OCI-LY7 (cell line): Measurements from ENCODE around the gene SLC9C2. TPM values are rescaled to one million over a fixed set of nuclear protein-coding genes. Genes with fewer than 3 reads are reported as not detected.
"Not testable (repeated sequence)": the region's sequence is repeated elsewhere in the genome, so short reads cannot be mapped to it uniquely, and the experiment has no call there.

ENCODE experiments used
- BruUV-seq: library from RNA; stranded (reverse); fragments of 400-500 nt; replicated peaks from 2 replicates; lab custom pipeline; 2021; lab: Mats Ljungman, UMichigan
- CTCF ChIA-PET: fragments of 300-600 bp; sonication (Branson Sonifier 250); formaldehyde crosslinking; loops from one replicate; lab custom pipeline; 2022; ENCODE audit warnings: antibody characterized with exemption; ENCODE audit not compliant: unreplicated experiment; lab: Charles Lee
- POLR2A ChIA-PET: fragments of 300-600 bp; sonication (Branson Sonifier 250); formaldehyde crosslinking; loops from one replicate; lab custom pipeline; 2022; ENCODE audit warnings: antibody characterized with exemption; lab: Charles Lee
- DNase-seq: peaks from one replicate; pipeline ENCODE4 v3.0.0-alpha.2; 2015; ENCODE audit warnings: low spot score
- H2AFZ ChIP-seq: fragments of 200-600 bp; sonication (generic), shearing (Covaris generic); 2 replicates; pipeline ENCODE4 v1.6.1; 2014; ENCODE audit warnings: mild to moderate bottlenecking, antibody characterized with exemption, low read length, moderate library complexity
- H3K27ac ChIP-seq: fragments of 200-600 bp; sonication (generic); 2 replicates; pipeline ENCODE4 v1.5.1; 2014; ENCODE audit warnings: mixed run types, low read depth, mild to moderate bottlenecking, moderate library complexity, low read length, inconsistent platforms; ENCODE audit not compliant: poor library complexity, severe bottlenecking
- H3K36me3 ChIP-seq: fragments of 200-600 bp; sonication (generic); 2 replicates; pipeline ENCODE4 v1.6.1; 2014; ENCODE audit warnings: mild to moderate bottlenecking, antibody characterized with exemption, low read length, moderate library complexity, mixed read lengths; ENCODE audit not compliant: insufficient read depth
- H3K4me1 ChIP-seq: fragments of 200-600 bp; sonication (generic); 2 replicates; pipeline ENCODE4 v1.5.1; 2014; ENCODE audit warnings: mild to moderate bottlenecking, low read length; ENCODE audit not compliant: insufficient read depth, poor library complexity, severe bottlenecking
- H3K4me2 ChIP-seq: fragments of 200-600 bp; sonication (generic); 2 replicates; pipeline ENCODE4 v1.6.1; 2014; ENCODE audit warnings: mild to moderate bottlenecking, low read length
- H3K4me3 ChIP-seq: fragments of 200-600 bp; sonication (generic); 2 replicates; pipeline ENCODE4 v1.5.1; 2014; ENCODE audit warnings: mild to moderate bottlenecking, low read depth, low read length; ENCODE audit not compliant: poor library complexity, severe bottlenecking
- H3K79me2 ChIP-seq: fragments of 200-600 bp; sonication (generic); 2 replicates; pipeline ENCODE4 v1.6.1; 2016; ENCODE audit warnings: low read depth, mild to moderate bottlenecking, low read length, moderate library complexity, mixed read lengths; ENCODE audit not compliant: insufficient read depth
- H3K9me2 ChIP-seq: fragments of 200-600 bp; sonication (generic); 2 replicates; pipeline ENCODE4 v1.6.1; 2016; ENCODE audit warnings: mild to moderate bottlenecking, low read length, mixed read lengths; ENCODE audit not compliant: insufficient read depth
- H3K9me3 ChIP-seq: fragments of 200-600 bp; sonication (generic); 2 replicates; pipeline ENCODE4 v1.6.1; 2014; ENCODE audit warnings: mild to moderate bottlenecking, mixed run types, low read length, mixed read lengths
- H4K20me1 ChIP-seq: fragments of 200-600 bp; sonication (generic); 2 replicates; pipeline ENCODE4 v1.6.1; 2014; ENCODE audit warnings: mild to moderate bottlenecking, antibody characterized with exemption, low read length, moderate library complexity, mixed read lengths; ENCODE audit not compliant: insufficient read depth
- EZH2phosphoT487 ChIP-seq: fragments of 200-600 bp; sonication (generic); IDR thresholded peaks from 2 replicates; pipeline ENCODE4 v1.6.1; 2018; ENCODE audit warnings: low read depth, borderline replicate concordance, mild to moderate bottlenecking, mixed run types, antibody characterized with exemption, low read length, moderate library complexity, mixed read lengths
- intact Hi-C: fragments of 100-400 bp; cut with micrococcal nuclease; formaldehyde crosslinking; loops from one replicate; pipeline ENCODE4 v1.10.0; 2022; ENCODE audit not compliant: unreplicated experiment
- total RNA-seq, 2 experiments: library from RNA; depleted of rRNA in 1 of 2; stranded (reverse); fragments of >200 nt in 1 of 2; shearing (Covaris generic) in 1 of 2; gene quantifications; 2 replicates each; pipeline ENCODE4 v1.2.3, GENCODE V29; 2014 to 2022
- TF ChIP-seq, protein P1 (sequence below): fragments of 200-600 bp; sonication (generic); conservative IDR thresholded peaks from 2 replicates; pipeline ENCODE4 v1.5.1; 2014; ENCODE audit warnings: mild to moderate bottlenecking, antibody characterized with exemption, low read length, moderate library complexity, mixed read lengths

Gene SLC9C2
- total RNA-seq, 2 experiments from 2014 or later: not detected

DNA sequence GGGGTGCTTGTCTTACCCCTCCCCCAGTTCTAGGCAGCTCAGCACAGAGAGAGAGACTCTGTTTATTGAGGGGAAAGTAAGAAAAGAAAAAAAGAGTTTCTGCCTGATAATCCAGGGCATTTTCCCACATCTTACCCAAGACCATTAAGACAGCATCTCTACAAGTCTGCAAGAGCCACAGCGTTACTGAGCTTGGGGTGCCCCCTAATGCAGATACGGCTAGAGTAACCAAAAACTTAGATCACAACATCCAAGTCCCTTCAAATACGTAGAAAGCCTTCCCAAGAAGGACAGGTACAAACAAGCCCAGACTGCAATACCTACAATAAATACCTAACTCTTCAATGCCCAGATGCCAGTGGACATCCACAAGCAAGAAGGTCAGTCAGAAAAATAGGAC lies 26.0 kb upstream of the SLC9C2 start:
- H3K79me2 ChIP-seq: no peaks in the 10 kb centered on the region
- DNase-seq: no peak
- no peaks in the 10 kb centered on the region for H4K20me1 ChIP-seq
- H2AFZ ChIP-seq: no peak overlapping the region
- H3K4me1 ChIP-seq: no peaks in the 10 kb centered on the region
- ChIA-PET POLR2A (no interaction called here), CTCF (no interaction called here)
- H3K4me2 ChIP-seq: no peak overlapping the region
- H3K36me3 ChIP-seq: no peaks in the 10 kb centered on the region
- H3K27ac ChIP-seq: no peak overlapping the region
- TF ChIP-seq, protein P1, sequence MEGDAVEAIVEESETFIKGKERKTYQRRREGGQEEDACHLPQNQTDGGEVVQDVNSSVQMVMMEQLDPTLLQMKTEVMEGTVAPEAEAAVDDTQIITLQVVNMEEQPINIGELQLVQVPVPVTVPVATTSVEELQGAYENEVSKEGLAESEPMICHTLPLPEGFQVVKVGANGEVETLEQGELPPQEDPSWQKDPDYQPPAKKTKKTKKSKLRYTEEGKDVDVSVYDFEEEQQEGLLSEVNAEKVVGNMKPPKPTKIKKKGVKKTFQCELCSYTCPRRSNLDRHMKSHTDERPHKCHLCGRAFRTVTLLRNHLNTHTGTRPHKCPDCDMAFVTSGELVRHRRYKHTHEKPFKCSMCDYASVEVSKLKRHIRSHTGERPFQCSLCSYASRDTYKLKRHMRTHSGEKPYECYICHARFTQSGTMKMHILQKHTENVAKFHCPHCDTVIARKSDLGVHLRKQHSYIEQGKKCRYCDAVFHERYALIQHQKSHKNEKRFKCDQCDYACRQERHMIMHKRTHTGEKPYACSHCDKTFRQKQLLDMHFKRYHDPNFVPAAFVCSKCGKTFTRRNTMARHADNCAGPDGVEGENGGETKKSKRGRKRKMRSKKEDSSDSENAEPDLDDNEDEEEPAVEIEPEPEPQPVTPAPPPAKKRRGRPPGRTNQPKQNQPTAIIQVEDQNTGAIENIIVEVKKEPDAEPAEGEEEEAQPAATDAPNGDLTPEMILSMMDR: no peak
- no peak for TF ChIP-seq EZH2phosphoT487
- BruUV-seq: no TSS peak
- intact Hi-C loops: no loop called here
- H3K9me2 ChIP-seq: no peaks in the 10 kb centered on the region
- no peaks in the 10 kb centered on the region for H3K9me3 ChIP-seq
- no peak overlapping the region for H3K4me3 ChIP-seq

DNA sequence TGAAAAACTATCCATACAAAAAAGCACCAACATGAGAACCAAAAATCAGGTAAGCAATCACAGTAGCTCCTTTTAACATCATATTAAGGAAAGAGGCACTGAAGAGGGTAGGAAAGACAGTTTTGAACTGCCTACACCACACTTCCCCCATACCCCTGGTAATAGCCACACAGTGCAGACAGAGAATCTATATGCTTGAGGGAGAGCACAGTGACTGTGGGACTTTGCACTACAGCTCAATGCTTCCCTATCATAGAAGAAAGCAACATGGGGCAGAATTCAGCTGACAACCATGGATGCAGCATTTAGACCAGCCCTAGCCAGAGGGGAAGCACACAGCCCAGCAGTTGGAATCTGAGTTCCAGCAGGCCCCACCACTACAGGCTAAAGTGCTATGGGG lies 24.4 kb upstream of the SLC9C2 start:
- H2AFZ ChIP-seq: no peak overlapping the region
- no peaks in the 10 kb centered on the region for H3K79me2 ChIP-seq
- ChIA-PET CTCF (no interaction called here), POLR2A (interaction anchor here (0.6 kb wide), 1 partner anchor 16 kb away, joined by 6 read pairs; no protein-coding TSS in a partner anchor)
- intact Hi-C loops: no loop called here
- no peaks in the 10 kb centered on the region for H3K4me1 ChIP-seq
- H3K4me3 ChIP-seq: no peak overlapping the region
- DNase-seq: no peak
- no peaks in the 10 kb centered on the region for H3K36me3 ChIP-seq
- H3K9me3 ChIP-seq: no peaks in the 10 kb centered on the region
- no peak overlapping the region for H3K27ac ChIP-seq
- H4K20me1 ChIP-seq: no peaks in the 10 kb centered on the region
- no TSS peak for BruUV-seq
- TF ChIP-seq EZH2phosphoT487: no peak
- TF ChIP-seq, protein P1: no peak
- no peaks in the 10 kb centered on the region for H3K9me2 ChIP-seq
- H3K4me2 ChIP-seq: no peak overlapping the region

DNA sequence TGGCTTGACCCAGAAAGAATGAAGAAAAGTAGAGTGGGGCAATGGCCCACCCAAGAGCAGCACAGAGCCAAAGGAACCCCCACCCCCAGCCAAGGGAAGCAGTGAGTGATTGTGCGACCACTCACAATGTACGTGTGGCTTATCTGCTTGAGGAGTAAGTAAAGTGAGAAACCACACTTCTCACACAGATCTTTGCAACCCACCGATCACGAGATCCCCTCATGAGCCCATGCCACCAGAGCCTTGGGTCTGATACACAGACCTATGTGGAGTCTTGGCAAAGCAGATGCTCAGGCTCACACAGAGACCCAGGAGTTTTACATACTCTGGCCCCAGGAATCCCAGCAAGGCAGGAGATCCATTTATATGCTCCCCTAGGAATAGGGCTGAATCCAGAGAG lies 14.0 kb upstream of the SLC9C2 start:
- no peaks in the 10 kb centered on the region for H3K36me3 ChIP-seq
- H3K9me2 ChIP-seq: no peaks in the 10 kb centered on the region
- TF ChIP-seq EZH2phosphoT487: no peak
- TF ChIP-seq, protein P1: no peak
- no peak overlapping the region for H3K4me3 ChIP-seq
- DNase-seq: no peak
- no peak overlapping the region for H3K27ac ChIP-seq
- H4K20me1 ChIP-seq: no peaks in the 10 kb centered on the region
- H3K4me1 ChIP-seq: no peaks in the 10 kb centered on the region
- BruUV-seq: no TSS peak
- H3K9me3 ChIP-seq: no peaks in the 10 kb centered on the region
- CTCF ChIA-PET: no interaction called here
- no peak overlapping the region for H3K4me2 ChIP-seq
- intact Hi-C loops: no loop called here
- no peaks in the 10 kb centered on the region for H3K79me2 ChIP-seq
- POLR2A ChIA-PET: no interaction called here
- no peak overlapping the region for H2AFZ ChIP-seq

DNA sequence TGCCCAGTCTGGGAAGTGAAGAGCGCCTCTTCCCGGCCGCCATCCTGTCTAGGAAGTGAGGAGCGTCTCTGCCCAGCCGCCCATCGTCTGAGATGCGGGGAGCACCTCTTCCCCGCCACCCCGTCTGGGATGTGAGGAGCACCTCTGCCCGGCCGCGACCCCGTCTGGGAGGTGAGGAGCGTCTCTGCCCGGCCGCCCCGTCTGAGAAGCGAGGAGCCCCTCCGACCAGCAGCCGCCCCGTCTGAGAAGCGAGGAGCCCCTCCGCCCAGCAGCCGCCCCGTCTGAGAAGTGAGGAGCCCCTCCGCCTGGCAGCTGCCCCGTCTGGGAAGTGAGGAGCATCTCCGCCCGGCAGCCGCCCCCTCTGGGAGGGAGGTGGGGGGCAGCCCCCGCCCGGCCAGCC lies 10.2 kb upstream of the SLC9C2 start:
- intact Hi-C loops, BruUV-seq: not testable (repeated sequence)

More for the DNA sequence above, 10.2 kb upstream of the SLC9C2 start:
- H3K9me3 ChIP-seq, H3K4me1 ChIP-seq, H4K20me1 ChIP-seq, H3K79me2 ChIP-seq, POLR2A ChIA-PET, H3K4me2 ChIP-seq, H3K36me3 ChIP-seq, H3K4me3 ChIP-seq, H2AFZ ChIP-seq, H3K27ac ChIP-seq, CTCF ChIA-PET, H3K9me2 ChIP-seq, DNase-seq: not testable (repeated sequence)
